Left lung (tissue), 10 donors: ENCODE data around the gene PSEN1. TPM values are rescaled to one million over a fixed set of nuclear protein-coding genes. Genes with fewer than 3 reads are reported as not detected.
"Not testable (repeated sequence)": the region's sequence is repeated elsewhere in the genome, so short reads cannot be mapped to it uniquely, and the experiment has no call there.

Experiments used
- ATAC-seq: fragments of 200-7000 bp; cut with Tn5 transposase; one replicate; pipeline ENCODE4 v1.9.1; 2020; ENCODE audit warnings: moderate library complexity
- DNase-seq, 4 donors: peaks; one replicate each; pipeline ENCODE4 v3.0.0-alpha.2; 2013 to 2020
- H3K27ac ChIP-seq, 2 donors: fragments of 200-600 bp; sonication (generic) in 1 of 2; one replicate each; pipeline versions ENCODE4 v1.5.0 to v1.8.0; 2020 to 2021
- H3K27me3 ChIP-seq, 2 donors: fragments of 200-600 bp; sonication (generic) in 1 of 2; one replicate each; pipeline versions ENCODE4 v1.5.0 to v1.8.0; 2020 to 2021
- H3K36me3 ChIP-seq, 2 donors: fragments of 200-600 bp; sonication (generic) in 1 of 2; one replicate each; pipeline versions ENCODE4 v1.5.0 to v1.8.0; 2020 to 2021
- H3K4me1 ChIP-seq, 2 donors: fragments of 200-600 bp; one replicate each; pipeline ENCODE4 v1.8.0; 2021
- H3K4me3 ChIP-seq, 2 donors: fragments of 200-600 bp; sonication (generic) in 1 of 2; one replicate each; pipeline versions ENCODE4 v1.5.0 to v1.8.0; 2020 to 2021; ENCODE audit warnings: mild to moderate bottlenecking in 1 of 2
- H3K9me3 ChIP-seq, 2 donors: fragments of 200-600 bp; sonication (generic) in 1 of 2; one replicate each; pipeline versions ENCODE4 v1.5.0 to v1.8.0; 2020 to 2021
- intact Hi-C, 2 donors: fragments of 100-400 bp; cut with DNase I; formaldehyde crosslinking; loops; one replicate each; pipeline versions ENCODE4 v1.11.2 to v1.14.2; 2022
- polyA plus RNA-seq, 6 donors: library from polyadenylated mRNA; unstranded; fragments of 120-200 nt; gene quantifications; one replicate each; pipeline ENCODE4 v1.2.1, GENCODE V29; 2013; ENCODE audit not compliant: insufficient read length in 6 of 6
- total RNA-seq, 2 donors: library from RNA; stranded (reverse); fragmentation: NEBNext Ultra II Directional; extraction: Animal tissue kit (Norgen Biotek cat#: 25700); gene quantifications; one replicate each; pipeline ENCODE4 v1.2.1, GENCODE V29; 2021
- TF ChIP-seq, protein P1 (sequence below), 2 donors: fragments of 200-600 bp; sonication (generic) in 1 of 2; IDR thresholded peaks; one replicate each; pipeline versions ENCODE4 v1.5.0 to v1.8.0; 2021; ENCODE audit warnings: antibody characterized with exemption in 2 of 2
- donor health status: DM: no; HTN: yes; CAD: no.
- donor health status: DM: no; HTN: no; CAD: no.

The PSEN1 gene
- total and polyA plus RNA-seq, 8 donors: 50.1 to 67.8 (median 54.3) TPM

DNA sequence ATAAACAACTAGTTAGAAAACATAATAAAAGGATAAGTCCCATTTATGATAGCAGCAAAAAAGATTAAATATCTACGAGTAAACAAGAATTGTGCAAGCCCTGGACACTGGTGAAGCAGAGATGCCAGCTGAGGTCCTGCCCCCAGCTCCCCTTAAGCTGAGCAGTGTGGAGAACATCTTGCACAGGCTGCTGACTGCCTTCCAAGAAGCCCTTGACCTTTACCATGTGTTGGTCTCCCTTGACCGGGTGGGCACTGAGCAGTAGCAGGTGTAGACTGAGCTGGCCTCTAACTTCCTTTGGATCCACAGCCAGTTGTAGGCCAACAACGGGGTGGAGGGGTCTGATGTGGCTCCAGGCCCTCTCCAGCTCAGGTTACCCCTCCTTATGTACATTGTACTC is 53.3 kb downstream of the PSEN1 start:
- TF ChIP-seq, protein P1, sequence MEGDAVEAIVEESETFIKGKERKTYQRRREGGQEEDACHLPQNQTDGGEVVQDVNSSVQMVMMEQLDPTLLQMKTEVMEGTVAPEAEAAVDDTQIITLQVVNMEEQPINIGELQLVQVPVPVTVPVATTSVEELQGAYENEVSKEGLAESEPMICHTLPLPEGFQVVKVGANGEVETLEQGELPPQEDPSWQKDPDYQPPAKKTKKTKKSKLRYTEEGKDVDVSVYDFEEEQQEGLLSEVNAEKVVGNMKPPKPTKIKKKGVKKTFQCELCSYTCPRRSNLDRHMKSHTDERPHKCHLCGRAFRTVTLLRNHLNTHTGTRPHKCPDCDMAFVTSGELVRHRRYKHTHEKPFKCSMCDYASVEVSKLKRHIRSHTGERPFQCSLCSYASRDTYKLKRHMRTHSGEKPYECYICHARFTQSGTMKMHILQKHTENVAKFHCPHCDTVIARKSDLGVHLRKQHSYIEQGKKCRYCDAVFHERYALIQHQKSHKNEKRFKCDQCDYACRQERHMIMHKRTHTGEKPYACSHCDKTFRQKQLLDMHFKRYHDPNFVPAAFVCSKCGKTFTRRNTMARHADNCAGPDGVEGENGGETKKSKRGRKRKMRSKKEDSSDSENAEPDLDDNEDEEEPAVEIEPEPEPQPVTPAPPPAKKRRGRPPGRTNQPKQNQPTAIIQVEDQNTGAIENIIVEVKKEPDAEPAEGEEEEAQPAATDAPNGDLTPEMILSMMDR (IDR thresholded peaks at IDR 0.05): no peak
- Histone ChIP-seq H3K36me3 (peaks cover 0 to 88% of the 10 kb centered on the region in 2 donors), H3K27me3 (no peaks in the 10 kb centered on the region), H3K9me3 (no peaks in the 10 kb centered on the region), H3K4me3 (no peak overlapping the region), H3K4me1 (no peaks in the 10 kb centered on the region), H3K27ac (no peak overlapping the region)
- intact Hi-C loops: no loop called here
- DNase-seq: no peak
- no peak for ATAC-seq

DNA sequence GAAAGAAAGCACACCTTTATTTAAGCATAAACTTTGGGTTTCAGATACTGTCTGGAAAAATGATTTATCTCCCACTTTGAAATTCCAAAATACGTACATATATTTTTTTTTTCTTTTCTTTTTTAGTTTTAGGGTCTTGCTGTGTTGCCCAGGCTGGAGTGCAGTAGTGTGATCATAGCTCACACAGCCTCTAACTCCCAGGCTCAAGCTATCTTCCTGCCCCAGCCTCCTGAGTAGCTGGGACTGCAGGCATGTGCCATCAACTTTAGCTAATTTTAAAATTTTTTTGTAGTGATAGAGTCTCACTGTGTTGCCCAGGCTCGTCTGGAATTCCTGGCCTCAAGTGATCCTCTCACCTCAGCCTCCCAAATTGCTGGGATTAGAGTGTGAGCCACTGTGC is 55.1 kb downstream of the PSEN1 start:
- Histone ChIP-seq H3K27ac (no peak overlapping the region), H3K9me3 (no peaks in the 10 kb centered on the region), H3K4me3 (no peak overlapping the region), H3K36me3 (peaks cover 0 to 94% of the 10 kb centered on the region in 2 donors), H3K4me1 (no peaks in the 10 kb centered on the region), H3K27me3 (no peaks in the 10 kb centered on the region)
- ATAC-seq (no peak), DNase-seq (no peak)
- TF ChIP-seq, protein P1 (IDR thresholded peaks at IDR 0.05): no peak
- intact Hi-C loops: no loop called here

DNA sequence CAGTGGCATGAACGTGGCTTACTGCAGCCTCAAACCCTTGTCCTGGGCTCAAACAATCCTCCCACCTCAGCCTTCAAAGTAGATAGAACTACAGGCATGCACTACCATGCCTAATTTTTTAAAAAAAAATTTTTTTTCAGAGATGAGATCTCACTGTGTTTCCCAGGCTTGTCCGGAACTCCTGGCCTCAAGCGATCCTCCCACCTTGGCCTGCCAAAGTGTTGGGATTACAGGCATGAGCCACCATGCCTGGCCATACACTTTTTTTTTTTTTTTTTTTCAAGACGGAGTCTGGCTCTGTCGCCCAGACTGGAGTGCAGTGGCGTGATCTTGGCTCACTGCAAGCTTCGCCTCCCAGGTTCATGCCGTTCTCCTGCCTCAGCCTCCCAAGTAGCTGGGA is 58.0 kb downstream of the PSEN1 start:
- ATAC-seq, intact Hi-C loops, DNase-seq, H3K27me3 ChIP-seq, H3K4me1 ChIP-seq, H3K27ac ChIP-seq, H3K4me3 ChIP-seq, H3K9me3 ChIP-seq: not testable (repeated sequence)
- H3K36me3 ChIP-seq: peaks cover 0 to 94% of the 10 kb centered on the region in 2 donors

DNA sequence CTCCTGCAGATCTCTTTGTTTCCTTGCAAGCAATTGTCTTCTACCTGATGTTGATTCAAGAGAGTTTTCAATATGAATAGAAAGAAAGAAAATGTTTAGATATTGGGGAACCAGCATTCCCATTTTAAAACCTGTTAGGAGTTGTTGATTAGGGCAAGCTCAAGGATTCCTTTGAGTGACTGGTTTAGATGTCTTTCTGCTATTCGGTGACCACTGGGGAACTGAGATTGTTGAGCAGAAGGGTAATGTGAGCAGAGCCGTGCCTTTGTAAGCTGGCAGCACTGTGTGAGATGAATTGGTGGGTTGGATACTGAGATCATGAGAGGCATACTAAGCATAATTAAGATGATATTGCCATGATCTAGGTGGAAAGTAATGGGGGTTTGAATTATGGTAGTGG is 61.9 kb downstream of the PSEN1 start:
- H3K4me3 ChIP-seq: no peak overlapping the region
- no peak overlapping the region for H3K27ac ChIP-seq
- no peaks in the 10 kb centered on the region for H3K4me1 ChIP-seq
- DNase-seq: no peak
- TF ChIP-seq, protein P1 (IDR thresholded peaks at IDR 0.05): no peak
- ATAC-seq: no peak
- no peaks in the 10 kb centered on the region for H3K27me3 ChIP-seq
- H3K9me3 ChIP-seq: no peaks in the 10 kb centered on the region
- H3K36me3 ChIP-seq: peaks cover 0 to 96% of the 10 kb centered on the region in 2 donors
- intact Hi-C loops: no loop called here

DNA sequence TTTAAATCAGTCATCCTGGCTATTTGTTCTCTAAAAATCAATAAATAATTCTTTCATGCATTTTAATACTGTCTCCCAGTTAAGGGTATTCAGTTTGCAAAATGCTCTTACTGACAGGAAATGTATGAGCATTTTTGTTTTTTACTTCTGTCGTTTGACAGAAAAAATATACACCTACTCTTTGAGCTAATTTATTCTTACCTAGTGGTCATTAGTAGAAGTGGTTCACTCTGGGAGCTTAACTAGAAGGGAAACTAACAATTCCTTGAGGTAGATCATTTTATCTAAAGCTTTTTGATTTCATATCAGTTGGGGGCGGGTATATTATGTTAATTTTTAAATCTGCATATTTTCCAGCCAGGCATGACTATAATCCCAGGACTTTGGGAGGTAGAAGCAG is 67.2 kb downstream of the PSEN1 start:
- Histone ChIP-seq H3K27ac (no peak overlapping the region), H3K9me3 (no peaks in the 10 kb centered on the region), H3K27me3 (no peaks in the 10 kb centered on the region), H3K4me1 (no peaks in the 10 kb centered on the region), H3K36me3 (peaks cover 2 to 99% of the 10 kb centered on the region in 2 donors), H3K4me3 (no peak overlapping the region)
- TF ChIP-seq, protein P1 (IDR thresholded peaks at IDR 0.05): no peak
- ATAC-seq (no peak), DNase-seq (no peak)
- intact Hi-C loops: no loop called here

DNA sequence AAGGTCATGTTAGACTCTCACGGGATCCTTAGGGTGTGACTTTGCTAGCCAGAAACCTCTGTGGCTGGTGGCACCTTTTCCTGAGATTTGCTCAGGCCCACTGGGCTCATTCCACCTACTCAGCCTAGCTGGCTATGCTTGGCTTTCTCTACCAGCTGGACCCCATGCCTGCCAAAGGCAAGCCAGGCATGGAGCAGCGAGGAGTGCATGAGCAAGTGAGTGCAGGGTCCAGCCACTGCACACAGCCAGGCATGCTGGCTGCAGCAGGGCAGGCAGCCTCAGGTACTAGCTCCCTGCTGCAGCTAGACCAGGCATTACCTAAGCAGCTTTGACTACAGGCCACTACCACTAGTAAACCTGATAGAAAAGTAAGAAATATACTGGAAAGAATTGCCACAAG is 71.3 kb downstream of the PSEN1 start:
- Histone ChIP-seq H3K27me3 (no peaks in the 10 kb centered on the region), H3K4me3 (no peak overlapping the region), H3K9me3 (no peaks in the 10 kb centered on the region), H3K36me3 (peaks cover 3 to 98% of the 10 kb centered on the region in 2 donors), H3K4me1 (no peaks in the 10 kb centered on the region), H3K27ac (no peak overlapping the region)
- TF ChIP-seq, protein P1 (IDR thresholded peaks at IDR 0.05): no peak
- ATAC-seq (no peak), DNase-seq (no peak)
- intact Hi-C loops: no loop called here
